Measurements from ENCODE around the gene TFEC.

- TF ChIP-seq POLR2A (IDR thresholded peaks at IDR 0.05; ENCODE audit: low read depth, low read length): no peak
- no peak for TF ChIP-seq POLR2AphosphoS5 (IDR thresholded peaks at IDR 0.05; ENCODE audit: low read depth, low read length)
Measured at GRCh38 chr7:115968596-115968995, 62.0 kb downstream of the TFEC start.

Measured in GM12892 (cell line).